Kidney (tissue), 14 donors: ENCODE measurements around the gene C22orf39. TPM values are rescaled to one million over a fixed set of nuclear protein-coding genes. Genes with fewer than 3 reads are reported as not detected.

ENCODE experiments used
- DNase-seq, 5 donors: peaks; one replicate each; pipeline ENCODE4 v3.0.0-alpha.2; 2013 to 2020
- FAIRE-seq: peaks from 2 replicates; lab custom pipeline; 2012; peaks lifted over from hg19 to GRCh38; lab: Jason Lieb, UNC
- H3K27ac ChIP-seq, 2 donors: one replicate each; pipeline ENCODE4 v1.7.0; 2013; ENCODE audit warnings: low read depth in 2 of 2, low read length in 2 of 2, inconsistent platforms in 1 of 2
- H3K27me3 ChIP-seq: one replicate; pipeline ENCODE4 v1.7.1; 2013; ENCODE audit warnings: low read length, inconsistent platforms; ENCODE audit not compliant: control insufficient read depth, insufficient read depth
- H3K36me3 ChIP-seq, 3 donors: one replicate each; pipeline versions ENCODE4 v1.7.0 to v1.7.1; 2013; ENCODE audit warnings: low read length in 3 of 3, control low read depth in 1 of 3, inconsistent platforms in 1 of 3; ENCODE audit not compliant: insufficient read depth in 3 of 3, control insufficient read depth in 2 of 3
- H3K4me1 ChIP-seq, 3 donors: one replicate each; pipeline versions ENCODE4 v1.7.0 to v1.7.1; 2013; ENCODE audit warnings: low read length in 3 of 3, inconsistent platforms in 1 of 3, low read depth in 1 of 3; ENCODE audit not compliant: control insufficient read depth in 2 of 3, insufficient read depth in 2 of 3
- H3K4me3 ChIP-seq, 3 donors: one replicate each; pipeline versions ENCODE4 v1.7.0 to v1.8.1; 2013; ENCODE audit warnings: low read length in 3 of 3, control low read depth in 1 of 3, inconsistent platforms in 1 of 3
- H3K9ac ChIP-seq, 3 donors: one replicate each; pipeline versions ENCODE4 v1.7.0 to v1.7.1; 2013; ENCODE audit warnings: low read length in 3 of 3, control low read depth in 1 of 3, inconsistent platforms in 1 of 3
- H3K9me3 ChIP-seq, 3 donors: one replicate each; pipeline versions ENCODE4 v1.7.0 to v1.7.1; 2013; ENCODE audit warnings: low read length in 3 of 3, control low read depth in 1 of 3, inconsistent platforms in 1 of 3; ENCODE audit not compliant: control insufficient read depth in 2 of 3, insufficient read depth in 1 of 3
- CTCF ChIP-seq: IDR thresholded peaks from 3 replicates; pipeline ENCODE4 v1.5.1; 2012; ENCODE audit warnings: mild to moderate bottlenecking, moderate library complexity, borderline replicate concordance; ENCODE audit not compliant: insufficient read depth; ENCODE audit errors: extremely low read depth
- intact Hi-C: fragments of 100-400 bp; cut with DNase I; formaldehyde crosslinking; loops from one replicate; pipeline ENCODE4 v1.11.1; 2022
- polyA plus RNA-seq: library from polyadenylated mRNA; stranded (reverse); fragments of 350-450 nt; fragmentation: Illumina TruSeq; extraction: RNeasy Lipid Tissue Mini Kit (QIAGEN cat#74804); gene quantifications from one replicate; pipeline ENCODE4 v1.2.3, GENCODE V29; 2014; ENCODE audit warnings: low read depth, low replicate concordance; ENCODE audit not compliant: insufficient read depth
- total RNA-seq: library from RNA; stranded (reverse); fragmentation: NEBNext Ultra II Directional; extraction: Animal tissue kit (Norgen Biotek cat#: 25700); gene quantifications from one replicate; pipeline ENCODE4 v1.2.1, GENCODE V29; 2021
- donor health status: control.
- donor health status: control.
- donor health status: control.
- donor health status: control.
- donor health status: control.
- donor health status: DM: yes; HTN: yes; CAD: no.
- donor health status: Normal renal cell carcinoma (clear cell type).

C22orf39 gene
- total and polyA plus RNA-seq, 2 donors from 2014 or later: 27.1 to 54.4 TPM

- Histone ChIP-seq H3K9me3 (no peaks in the 10 kb centered on the region), H3K27me3 (no peaks in the 10 kb centered on the region), H3K36me3 (peaks cover 6 to 50% (median 39%) of the 10 kb centered on the region in 3 donors), H3K9ac (no peak overlapping the region), H3K4me1 (peaks cover 0 to under 1% (median 0%) of the 10 kb centered on the region in 3 donors), H3K27ac (no peak overlapping the region), H3K4me3 (no peak overlapping the region)
- intact Hi-C loops: no loop called here
- no peak for TF ChIP-seq CTCF
- no peak for FAIRE-seq
- no peak for DNase-seq
These were observed 6.6 kb upstream of the C22orf39 start for GRCh38 chr22:19454156-19454555.

- intact Hi-C loops: no loop called here
- H3K27ac ChIP-seq: no peak overlapping the region
- no peak for DNase-seq
- no peak for TF ChIP-seq CTCF
- no peak overlapping the region for H3K9ac ChIP-seq
- H3K4me3 ChIP-seq: no peak overlapping the region
- H3K9me3 ChIP-seq: no peaks in the 10 kb centered on the region
- H3K36me3 ChIP-seq: peaks cover 6 to 50% (median 39%) of the 10 kb centered on the region in 3 donors
- H3K27me3 ChIP-seq: no peaks in the 10 kb centered on the region
- FAIRE-seq: no peak
- H3K4me1 ChIP-seq: peaks cover 0 to 5% (median 0%) of the 10 kb centered on the region in 3 donors
These were observed 6.2 kb upstream of the C22orf39 start for GRCh38 chr22:19453718-19454117.

- FAIRE-seq: no peak
- H3K4me3 ChIP-seq: no peak overlapping the region
- no peak overlapping the region for H3K27ac ChIP-seq
- H3K9ac ChIP-seq: no peak overlapping the region
- no peaks in the 10 kb centered on the region for H3K9me3 ChIP-seq
- intact Hi-C loops: no loop called here
- no peaks in the 10 kb centered on the region for H3K27me3 ChIP-seq
- no peak for DNase-seq
- H3K36me3 ChIP-seq: peaks cover 3 to 38% (median 34%) of the 10 kb centered on the region in 3 donors
- peaks cover 0 to 14% (median 0%) of the 10 kb centered on the region in 3 donors for H3K4me1 ChIP-seq
- no peak for TF ChIP-seq CTCF
These were observed 4.1 kb upstream of the C22orf39 start for GRCh38 chr22:19451570-19451969.
